Progenitor cell of endocrine pancreas (in vitro differentiated cells): ENCODE measurements around the gene P2RY11. TPM values are rescaled to one million over a fixed set of nuclear protein-coding genes. Genes with fewer than 3 reads are reported as not detected.

Experiments used
- DNase-seq: peaks from one replicate; pipeline ENCODE4 v3.0.0; 2021; ENCODE audit warnings: low spot score; ENCODE audit not compliant: unreplicated experiment
- H3K27ac Mint-ChIP-seq: 2 replicates; pipeline ENCODE4 v1.8.0; 2021; ENCODE audit warnings: mild to moderate bottlenecking, moderate library complexity, mixed read lengths
- H3K27me3 Mint-ChIP-seq: 2 replicates; pipeline ENCODE4 v1.8.0; 2021; ENCODE audit warnings: mixed read lengths
- H3K36me3 Mint-ChIP-seq: 2 replicates; pipeline ENCODE4 v1.8.0; 2022; ENCODE audit warnings: mixed read lengths; ENCODE audit not compliant: insufficient read depth
- H3K4me1 Mint-ChIP-seq: 2 replicates; pipeline ENCODE4 v1.8.0; 2021; ENCODE audit warnings: low read depth, mixed read lengths
- H3K4me3 Mint-ChIP-seq: 2 replicates; pipeline ENCODE4 v1.8.0; 2021; ENCODE audit warnings: low read depth, mild to moderate bottlenecking, moderate library complexity, mixed read lengths
- H3K9me3 Mint-ChIP-seq: 2 replicates; pipeline ENCODE4 v1.8.0; 2021; ENCODE audit warnings: low read depth, mixed read lengths
- CTCF ChIP-seq: fragments of 200-600 bp; sonication (generic); IDR thresholded peaks from one replicate; pipeline ENCODE4 v1.5.0; 2021; ENCODE audit warnings: antibody characterized with exemption, mild to moderate bottlenecking; ENCODE audit not compliant: unreplicated experiment
- total RNA-seq: library from RNA; stranded (reverse); gene quantifications from 2 replicates; pipeline ENCODE4 v1.2.1, GENCODE V29; 2021

Gene P2RY11
- total RNA-seq, 1 donor from 2014 or later: 23.7 TPM

- peak; percentile 19 for TF ChIP-seq CTCF
- Mint-ChIP-seq H3K9me3 (no peaks in the 10 kb centered on the region), H3K4me3 (no peak overlapping the region), H3K4me1 (no peaks in the 10 kb centered on the region), H3K36me3 (no peaks in the 10 kb centered on the region), H3K27ac (no peak overlapping the region), H3K27me3 (peaks cover 39% of the 10 kb centered on the region)
- DNase-seq: no peak
Observed at GRCh38 chr19:10074153-10074552, 37.3 kb upstream of the P2RY11 start.

- Mint-ChIP-seq H3K36me3 (no peaks in the 10 kb centered on the region), H3K4me1 (no peaks in the 10 kb centered on the region), H3K4me3 (no peak overlapping the region), H3K27ac (no peak overlapping the region), H3K27me3 (peaks cover 34% of the 10 kb centered on the region), H3K9me3 (no peaks in the 10 kb centered on the region)
- DNase-seq: no peak
- TF ChIP-seq CTCF: no peak
Observed at GRCh38 chr19:10076535-10076934, 35.0 kb upstream of the P2RY11 start.

GRCh38 chr19:10078329-10078728 lies 33.2 kb upstream of the P2RY11 start:
- no peak for DNase-seq
- H3K36me3 Mint-ChIP-seq: no peaks in the 10 kb centered on the region
- H3K9me3 Mint-ChIP-seq: no peaks in the 10 kb centered on the region
- no peaks in the 10 kb centered on the region for H3K4me1 Mint-ChIP-seq
- no peak for TF ChIP-seq CTCF
- H3K4me3 Mint-ChIP-seq: no peak overlapping the region
- H3K27me3 Mint-ChIP-seq: peaks cover 31% of the 10 kb centered on the region
- H3K27ac Mint-ChIP-seq: no peak overlapping the region

DNA sequence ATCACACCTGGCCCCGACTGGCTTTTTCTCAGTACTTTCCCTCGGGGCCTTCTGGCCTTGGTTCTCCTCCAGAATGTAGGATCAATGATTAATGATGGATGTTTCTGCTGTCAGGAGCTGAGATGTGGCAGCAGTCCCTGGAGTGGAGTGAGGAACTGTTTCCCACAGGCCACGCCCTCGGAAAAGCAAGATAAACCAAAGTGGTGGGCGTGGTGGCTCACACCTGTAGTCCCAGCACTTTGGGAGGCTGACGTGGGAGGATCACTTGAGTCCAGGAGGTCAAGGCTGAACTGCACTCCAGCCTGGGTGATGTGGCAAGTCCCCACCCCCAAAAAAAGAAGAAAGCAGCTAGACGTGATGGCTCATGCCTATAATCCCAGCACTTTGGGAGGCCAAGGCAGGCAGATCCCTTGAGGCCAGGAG lies 32.5 kb upstream of the P2RY11 start:
- H3K4me1 Mint-ChIP-seq: no peaks in the 10 kb centered on the region
- no peak overlapping the region for H3K27ac Mint-ChIP-seq
- no peak for TF ChIP-seq CTCF
- peaks cover 36% of the 10 kb centered on the region for H3K27me3 Mint-ChIP-seq
- no peaks in the 10 kb centered on the region for H3K36me3 Mint-ChIP-seq
- no peak overlapping the region for H3K4me3 Mint-ChIP-seq
- no peak for DNase-seq
- no peaks in the 10 kb centered on the region for H3K9me3 Mint-ChIP-seq

DNA sequence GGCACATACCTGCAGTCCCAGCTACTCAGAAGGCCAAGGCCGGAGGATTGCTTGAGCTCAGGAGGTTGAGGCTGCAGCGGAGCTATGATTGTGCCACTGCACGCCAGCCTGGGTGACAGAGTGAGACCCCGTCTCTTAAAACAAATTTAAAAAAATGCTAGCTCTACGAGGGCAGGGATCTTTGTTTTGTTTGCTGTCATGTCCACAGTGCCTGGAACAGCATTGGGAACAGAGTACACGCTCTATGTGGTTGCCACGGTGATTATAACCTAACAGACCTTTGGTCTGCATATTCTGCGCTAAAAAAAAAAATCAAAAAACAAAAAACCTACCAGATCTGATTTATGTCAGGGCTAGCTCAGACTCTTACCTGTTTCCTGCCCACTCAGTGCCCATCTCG lies 27.6 kb upstream of the P2RY11 start:
- no peak overlapping the region for H3K4me3 Mint-ChIP-seq
- H3K4me1 Mint-ChIP-seq: peaks cover 1% of the 10 kb centered on the region
- peaks cover 40% of the 10 kb centered on the region for H3K27me3 Mint-ChIP-seq

More for the DNA sequence above, 27.6 kb upstream of the P2RY11 start:
- no peak overlapping the region for H3K27ac Mint-ChIP-seq
- no peaks in the 10 kb centered on the region for H3K36me3 Mint-ChIP-seq
- no peak for TF ChIP-seq CTCF
- no peaks in the 10 kb centered on the region for H3K9me3 Mint-ChIP-seq
- DNase-seq: no peak
